Lower leg skin (tissue), 3 donors: Measurements from ENCODE around the gene FN1.

Experiments used
- CTCF ChIP-seq, 3 donors: fragments of 450-650 bp; IDR thresholded peaks; one replicate each; pipeline ENCODE4 v1.5.1; 2016; ENCODE audit warnings: antibody characterized with exemption in 3 of 3, mild to moderate bottlenecking in 3 of 3, moderate library complexity in 2 of 3
- POLR2A ChIP-seq, 2 donors: fragments of 450-650 bp; IDR thresholded peaks; one replicate each; pipeline ENCODE4 v1.6.1; 2016 to 2017; ENCODE audit warnings: antibody characterized with exemption in 2 of 2, mild to moderate bottlenecking in 1 of 2, moderate library complexity in 1 of 2

GRCh38 chr2:215355801-215356200 lies 80.1 kb downstream of the FN1 start:
- TF ChIP-seq CTCF (IDR thresholded peaks at IDR 0.05): no peak
- no peak for TF ChIP-seq POLR2A (IDR thresholded peaks at IDR 0.05)
